Measurements from ENCODE around the gene NRAP. TPM values are rescaled to one million over a fixed set of nuclear protein-coding genes. Genes with fewer than 3 reads are reported as not detected.

Gene NRAP
- total RNA-seq, 1 donor from 2014 or later, result not detected

Other genes starting within 250 kb of the NRAP start
- gene HABP2, start 111.0 kb downstream of the NRAP start, total RNA-seq, result not detected in 2 replicates
- 30.4 and 32.0 TPM in 2 replicates for gene CASP7, start 15.9 kb upstream of the NRAP start, total RNA-seq
- 0.11 TPM in 1 of 2 replicates, not detected in the other for gene PLEKHS1, start 87.6 kb upstream of the NRAP start, total RNA-seq
- gene DCLRE1A, start 190.0 kb upstream of the NRAP start, total RNA-seq, result 14.4 and 15.6 TPM in 2 replicates
- gene NHLRC2, start 190.6 kb upstream of the NRAP start, total RNA-seq, result 25.4 and 27.9 TPM in 2 replicates